IMR-90 (cell line): ENCODE results near the gene MSI2. TPM values are rescaled to one million over a fixed set of nuclear protein-coding genes. Genes with fewer than 3 reads are reported as not detected.

ENCODE experiments used
- ATAC-seq: fragments of 200-7000 bp; cut with Tn5 transposase; 2 replicates; pipeline ENCODE4 v1.9.1; 2020; ENCODE audit warnings: low read depth, mild to moderate bottlenecking, moderate library complexity
- BruUV-seq: library from RNA; stranded (reverse); fragments of 400-500 nt; replicated peaks from 2 replicates; lab custom pipeline; 2021; lab: Mats Ljungman, UMichigan
- CTCF ChIA-PET: fragments of 300-600 bp; formaldehyde crosslinking; extraction: SDS; loops from one replicate; lab custom pipeline; 2021; ENCODE audit warnings: antibody characterized with exemption; lab: Yijun Ruan, JAX
- POLR2A ChIA-PET: fragments of 300-600 bp; sonication (Branson Sonifier 250); formaldehyde crosslinking; loops from one replicate; lab custom pipeline; 2022; ENCODE audit warnings: antibody characterized with exemption; ENCODE audit not compliant: unreplicated experiment; lab: Charles Lee
- DNase-seq: peaks from one replicate; pipeline ENCODE4 v3.0.0; 2013
- H2AFZ ChIP-seq: replicated peaks from 2 replicates; pipeline ENCODE3; 2013; ENCODE audit warnings: low read length, mild to moderate bottlenecking; ENCODE audit not compliant: poor library complexity
- H2AK5ac ChIP-seq: 2 replicates; pipeline ENCODE4 v1.6.1; 2013; ENCODE audit warnings: low read depth, low read length, inconsistent platforms
- H2AK9ac ChIP-seq: replicated peaks from 2 replicates; pipeline ENCODE3; 2013; ENCODE audit warnings: mild to moderate bottlenecking, low read depth, low read length, moderate library complexity; ENCODE audit not compliant: poor library complexity
- H2BK120ac ChIP-seq: 2 replicates; pipeline ENCODE4 v1.6.1; 2013; ENCODE audit warnings: low read depth, low read length, inconsistent platforms
- H2BK15ac ChIP-seq: 3 replicates; pipeline ENCODE4 v1.6.1; 2013; ENCODE audit warnings: low read depth, low read length, inconsistent platforms
- H2BK20ac ChIP-seq: 2 replicates; pipeline ENCODE4 v1.6.1; 2013; ENCODE audit warnings: low read depth, mild to moderate bottlenecking, inconsistent platforms, low read length, moderate library complexity
- H2BK5ac ChIP-seq: 2 replicates; pipeline ENCODE4 v1.6.1; 2013; ENCODE audit warnings: mild to moderate bottlenecking, low read depth, low read length, inconsistent platforms; ENCODE audit not compliant: poor library complexity, severe bottlenecking
- H3K14ac ChIP-seq: replicated peaks from 2 replicates; pipeline ENCODE4 v1.6.1; 2013; ENCODE audit warnings: low read depth, low read length, inconsistent platforms
- H3K18ac ChIP-seq: 2 replicates; pipeline ENCODE4 v1.6.1; 2013; ENCODE audit warnings: low read depth, low read length, control low read depth
- H3K23ac ChIP-seq: 2 replicates; pipeline ENCODE4 v1.6.1; 2013; ENCODE audit warnings: low read depth, low read length, inconsistent platforms
- H3K27ac ChIP-seq: 2 replicates; pipeline ENCODE4 v1.5.1; 2013; ENCODE audit warnings: mild to moderate bottlenecking, control low read depth, low read length; ENCODE audit not compliant: insufficient read depth
- H3K27me3 ChIP-seq: 2 replicates; pipeline ENCODE4 v1.6.1; 2013; ENCODE audit warnings: low read length; ENCODE audit not compliant: control insufficient read depth, insufficient read depth
- H3K36me3 ChIP-seq: 2 replicates; pipeline ENCODE4 v1.6.1; 2013; ENCODE audit warnings: low read length, mixed read lengths; ENCODE audit not compliant: control insufficient read depth, insufficient read depth
- H3K4ac ChIP-seq: 2 replicates; pipeline ENCODE4 v1.6.1; 2013; ENCODE audit warnings: low read depth, low read length, inconsistent platforms
- H3K4me1 ChIP-seq: 2 replicates; pipeline ENCODE4 v1.6.1; 2013; ENCODE audit warnings: low read length, mixed read lengths; ENCODE audit not compliant: control insufficient read depth, insufficient read depth
- H3K4me2 ChIP-seq: 2 replicates; pipeline ENCODE4 v1.6.1; 2013; ENCODE audit warnings: low read depth, mild to moderate bottlenecking, control low read depth, low read length, moderate library complexity
- H3K4me3 ChIP-seq: 2 replicates; pipeline ENCODE4 v1.5.1; 2013; ENCODE audit warnings: low read depth, mild to moderate bottlenecking, control low read depth, low read length, moderate library complexity; ENCODE audit not compliant: insufficient read depth
- H3K56ac ChIP-seq: 2 replicates; pipeline ENCODE4 v1.6.1; 2013; ENCODE audit warnings: low read length, inconsistent platforms; ENCODE audit not compliant: insufficient read depth; ENCODE audit errors: extremely low read depth
- H3K79me1 ChIP-seq, 2 experiments: 2 replicates each; pipeline ENCODE4 v1.6.1; 2013; ENCODE audit warnings: low read length in 2 of 2, inconsistent platforms in 1 of 2, low read depth in 1 of 2
- H3K9ac ChIP-seq: 2 replicates; pipeline ENCODE4 v1.6.1; 2013; ENCODE audit warnings: low read depth, low read length, control low read depth
- H3K9me1 ChIP-seq: 2 replicates; pipeline ENCODE4 v1.6.1; 2013; ENCODE audit warnings: low read length, inconsistent platforms; ENCODE audit not compliant: insufficient read depth
- H3K9me3 ChIP-seq: 2 replicates; pipeline ENCODE4 v1.6.1; 2013; ENCODE audit warnings: low read length; ENCODE audit not compliant: control insufficient read depth, insufficient read depth
- H4K20me1 ChIP-seq: 2 replicates; pipeline ENCODE4 v1.6.1; 2013; ENCODE audit warnings: low read length, inconsistent platforms; ENCODE audit not compliant: insufficient read depth
- H4K5ac ChIP-seq: 2 replicates; pipeline ENCODE4 v1.6.1; 2013; ENCODE audit warnings: mild to moderate bottlenecking, low read depth, low read length, control low read depth
- H4K8ac ChIP-seq, 2 experiments: 2 replicates each; pipeline ENCODE4 v1.6.1; 2013; ENCODE audit warnings: low read depth in 2 of 2, low read length in 2 of 2, control low read depth in 1 of 2, inconsistent platforms in 1 of 2
- H4K91ac ChIP-seq: 2 replicates; pipeline ENCODE4 v1.6.1; 2013; ENCODE audit warnings: low read depth, low read length, inconsistent platforms; ENCODE audit not compliant: insufficient read depth
- BHLHE40 ChIP-seq: fragments of 150-350 bp; IDR thresholded peaks from 2 replicates; pipeline ENCODE4 v1.6.1; 2016; ENCODE audit warnings: mild to moderate bottlenecking, low read depth, low read length
- CEBPB ChIP-seq: IDR thresholded peaks from 2 replicates; pipeline ENCODE4 v1.6.1; 2012; ENCODE audit warnings: low read depth, low read length, improper control_type of control experiment
- CHD1 ChIP-seq: IDR thresholded peaks from 2 replicates; pipeline ENCODE4 v1.6.1; 2012; ENCODE audit warnings: low read depth, low read length, improper control_type of control experiment
- CTCF ChIP-seq: conservative IDR thresholded peaks from 2 replicates; pipeline ENCODE4 v1.5.1; 2012; ENCODE audit warnings: mild to moderate bottlenecking, low read depth, low read length, improper control_type of control experiment
- ELK1 ChIP-seq: fragments of 150-350 bp; IDR thresholded peaks from 2 replicates; pipeline ENCODE4 v1.6.1; 2016; ENCODE audit warnings: low read depth, mild to moderate bottlenecking, low read length, moderate library complexity, borderline replicate concordance
- FOS ChIP-seq: fragments of 150-350 bp; IDR thresholded peaks from 2 replicates; pipeline ENCODE4 v1.6.1; 2016; ENCODE audit warnings: low read depth, low read length
- MAFK ChIP-seq: IDR thresholded peaks from 2 replicates; pipeline ENCODE4 v1.6.1; 2012; ENCODE audit warnings: low read depth, low read length, improper control_type of control experiment
- MAZ ChIP-seq: IDR thresholded peaks from 2 replicates; pipeline ENCODE4 v1.6.1; 2012; ENCODE audit warnings: low read depth, mild to moderate bottlenecking, low read length, improper control_type of control experiment, moderate library complexity, borderline replicate concordance
- MXI1 ChIP-seq: IDR thresholded peaks from 2 replicates; pipeline ENCODE4 v1.6.1; 2012; ENCODE audit warnings: low read depth, mild to moderate bottlenecking, low read length, moderate library complexity, borderline replicate concordance
- NFE2L2 ChIP-seq: fragments of 150-350 bp; IDR thresholded peaks from 2 replicates; pipeline ENCODE4 v1.6.1; 2016; ENCODE audit warnings: low read depth, mild to moderate bottlenecking, low read length
- POLR2A ChIP-seq: IDR thresholded peaks from 2 replicates; pipeline ENCODE4 v1.6.1; 2012; ENCODE audit warnings: mild to moderate bottlenecking, low read depth, low read length
- RCOR1 ChIP-seq: IDR thresholded peaks from 2 replicates; pipeline ENCODE4 v1.6.1; 2012; ENCODE audit warnings: mild to moderate bottlenecking, low read length, improper control_type of control experiment; ENCODE audit not compliant: insufficient replicate concordance
- RFX5 ChIP-seq: IDR thresholded peaks from 2 replicates; pipeline ENCODE4 v1.8.0; 2012; ENCODE audit warnings: low read depth, mild to moderate bottlenecking, low read length, moderate library complexity
- SMC3 ChIP-seq: fragments of 150-350 bp; IDR thresholded peaks from 2 replicates; pipeline ENCODE4 v1.6.1; 2016; ENCODE audit warnings: low read depth, mild to moderate bottlenecking, antibody characterized with exemption, low read length, moderate library complexity
- USF2 ChIP-seq: fragments of 150-350 bp; IDR thresholded peaks from 2 replicates; pipeline ENCODE4 v1.6.1; 2017; ENCODE audit warnings: mild to moderate bottlenecking, antibody characterized with exemption, low read length, low read depth
- WGBS, 2 experiments: methylation state at CpG; one replicate each; pipeline versions ENCODE4 v1.1.5 to v1.1.7; 2013; ENCODE audit warnings: missing lambda C conversion rate in 2 of 2; ENCODE audit not compliant: insufficient read length in 1 of 2; ENCODE audit errors: extremely low coverage in 2 of 2; 5-methylcytosine and 5-hydroxymethylcytosine counted together
- dilution Hi-C: fragments of 300-500 bp; cut with HindIII; formaldehyde crosslinking; loops from one replicate; pipeline ENCODE4 v1.14.3; 2018; ENCODE audit warnings: low sequenced_read_pairs; ENCODE audit not compliant: unreplicated experiment
- in situ Hi-C: fragments of 300-500 bp; cut with MboI; formaldehyde crosslinking; loops from 3 replicates; pipeline ENCODE4 v1.14.3; 2019; ENCODE audit warnings: low sequenced_read_pairs, inconsistent platforms, mixed read lengths
- intact Hi-C: fragments of 100-400 bp; cut with micrococcal nuclease; formaldehyde crosslinking; loops from 2 replicates; pipeline ENCODE4 v1.10.0; 2022
- polyA plus RNA-seq, 3 experiments: library from polyadenylated mRNA; depleted of rRNA; stranded (reverse); fragments of >200 nt; gene quantifications; 2 replicates each; pipeline ENCODE4 v1.2.3, GENCODE V29; 2012; ENCODE audit warnings: low replicate concordance in 1 of 3
- total RNA-seq: library from RNA; depleted of rRNA; stranded (reverse); fragments of >200 nt; gene quantifications from 2 replicates; pipeline ENCODE4 v1.2.3, GENCODE V29; 2012

MSI2 gene
- total and polyA plus RNA-seq, 2 of the 4 experiments (the other 2 are of a cell fraction) = 13.0 to 16.0 TPM

GRCh38 chr17:57567251-57567650, 310.9 kb downstream of the MSI2 start:
- H3K27me3 ChIP-seq = no peaks in the 10 kb centered on the region
- H3K36me3 ChIP-seq = no peaks in the 10 kb centered on the region
- H3K14ac ChIP-seq = no peak overlapping the region
- no peak overlapping the region for H3K9ac ChIP-seq
- H4K8ac ChIP-seq = no peak overlapping the region
- H3K4ac ChIP-seq = no peak overlapping the region
- H4K91ac ChIP-seq = no peak overlapping the region
- H3K18ac ChIP-seq = no peak overlapping the region
- DNase-seq = no peak
- TF ChIP-seq MAZ (no peak), ELK1 (no peak), POLR2A (no peak), BHLHE40 (no peak), MXI1 (no peak), MAFK (no peak), USF2 (no peak), SMC3 (no peak), CTCF (no peak), RFX5 (no peak), CHD1 (no peak), FOS (no peak), RCOR1 (no peak), NFE2L2 (no peak), CEBPB (no peak)
- no peak overlapping the region for H2BK20ac ChIP-seq
- no peak overlapping the region for H3K27ac ChIP-seq
- dilution Hi-C loops = no loop called here
- no peak overlapping the region for H3K23ac ChIP-seq
- H4K20me1 ChIP-seq = no peaks in the 10 kb centered on the region
- H2BK120ac ChIP-seq = no peak overlapping the region
- ATAC-seq = no peak
- H3K79me1 ChIP-seq = no peaks in the 10 kb centered on the region; a peak in 2 of 4 replicates
- no peak overlapping the region for H3K4me2 ChIP-seq
- H3K56ac ChIP-seq = no peak overlapping the region
- H2BK5ac ChIP-seq = no peak overlapping the region
- ChIA-PET POLR2A (no interaction called here), CTCF (no interaction called here)
- 85% methylated on average over 2 of the region's 9 CpGs; no CpG with 5 or more reads in 1 of the 2 experiments for WGBS, 2 experiments
- BruUV-seq = no TSS peak
- intact Hi-C loops = no loop called here
- no peak overlapping the region for H2BK15ac ChIP-seq
- H3K4me3 ChIP-seq = no peak overlapping the region
- H2AK5ac ChIP-seq = no peak overlapping the region
- no peak overlapping the region for H2AFZ ChIP-seq
- H3K9me3 ChIP-seq = no peaks in the 10 kb centered on the region
- H3K9me1 ChIP-seq = peaks cover 3% of the 10 kb centered on the region; the same call in 1 of the 2 replicates
- 0 out of 2 replicates have a peak, but pooled peaks cover 2% of the 10 kb centered on the region for H3K4me1 ChIP-seq
- in situ Hi-C loops = no loop called here
- no peak overlapping the region for H2AK9ac ChIP-seq
- H4K5ac ChIP-seq = no peak overlapping the region
